Choroid plexus epithelial cell (primary cell): ENCODE results near the gene LRRC34.

Experiments
- DNase-seq: peaks from one replicate; pipeline ENCODE4 v3.0.0-alpha.2; 2010; ENCODE audit warnings: low read depth
- H3K4me3 ChIP-seq: 2 replicates; pipeline ENCODE4 v1.5.1; 2011; ENCODE audit warnings: low read depth, mild to moderate bottlenecking, control low read depth, low read length, moderate library complexity
- TF ChIP-seq, protein P1 (sequence below): conservative IDR thresholded peaks from 2 replicates; pipeline ENCODE4 v1.5.1; 2011; ENCODE audit warnings: low read depth, mild to moderate bottlenecking, control low read depth, inconsistent platforms, low read length, moderate library complexity

LRRC34 gene

DNA sequence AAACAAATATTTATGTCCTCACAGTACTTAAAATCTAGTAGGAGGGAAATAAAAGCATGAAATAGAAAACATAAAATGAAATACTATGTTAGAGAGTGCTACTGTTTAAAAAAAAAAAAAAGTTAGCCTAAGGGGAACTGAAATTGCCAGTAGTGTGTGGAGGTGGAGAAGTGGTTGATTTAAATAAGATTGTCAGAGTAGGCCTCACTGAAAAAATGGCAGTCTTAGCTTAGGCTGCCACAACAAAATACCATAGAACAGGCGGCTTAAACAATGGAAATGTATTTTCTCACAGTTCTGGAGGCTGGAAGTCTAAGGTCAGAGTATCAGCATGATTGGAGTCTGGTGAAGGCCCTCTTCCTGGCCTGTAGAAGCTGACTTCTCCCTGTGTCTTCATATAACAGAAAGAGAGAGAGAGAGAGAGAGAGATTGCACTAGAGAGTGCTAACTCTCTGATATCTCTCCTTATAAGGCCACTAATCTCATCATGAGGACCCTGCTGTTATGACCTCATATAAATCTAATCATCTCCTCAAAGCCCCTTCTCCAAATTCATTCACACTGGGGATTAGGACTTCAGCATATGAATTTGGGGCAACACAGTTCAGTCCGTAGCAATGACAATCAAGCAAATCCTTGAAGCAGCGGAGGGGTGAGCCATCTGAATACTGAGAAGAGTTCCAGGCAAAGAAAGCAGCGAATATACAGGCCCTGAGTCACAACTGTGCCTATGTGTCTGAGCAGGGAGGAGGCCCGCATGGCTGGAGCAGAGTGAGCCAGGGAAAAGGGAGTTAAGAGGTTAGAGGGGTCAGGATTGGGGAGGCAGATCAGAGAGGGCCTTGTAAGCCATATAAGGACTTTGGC, 23.6 kb upstream of the LRRC34 start:
- DNase-seq, result no peak
- H3K4me3 ChIP-seq, result no peak overlapping the region
- TF ChIP-seq, protein P1, sequence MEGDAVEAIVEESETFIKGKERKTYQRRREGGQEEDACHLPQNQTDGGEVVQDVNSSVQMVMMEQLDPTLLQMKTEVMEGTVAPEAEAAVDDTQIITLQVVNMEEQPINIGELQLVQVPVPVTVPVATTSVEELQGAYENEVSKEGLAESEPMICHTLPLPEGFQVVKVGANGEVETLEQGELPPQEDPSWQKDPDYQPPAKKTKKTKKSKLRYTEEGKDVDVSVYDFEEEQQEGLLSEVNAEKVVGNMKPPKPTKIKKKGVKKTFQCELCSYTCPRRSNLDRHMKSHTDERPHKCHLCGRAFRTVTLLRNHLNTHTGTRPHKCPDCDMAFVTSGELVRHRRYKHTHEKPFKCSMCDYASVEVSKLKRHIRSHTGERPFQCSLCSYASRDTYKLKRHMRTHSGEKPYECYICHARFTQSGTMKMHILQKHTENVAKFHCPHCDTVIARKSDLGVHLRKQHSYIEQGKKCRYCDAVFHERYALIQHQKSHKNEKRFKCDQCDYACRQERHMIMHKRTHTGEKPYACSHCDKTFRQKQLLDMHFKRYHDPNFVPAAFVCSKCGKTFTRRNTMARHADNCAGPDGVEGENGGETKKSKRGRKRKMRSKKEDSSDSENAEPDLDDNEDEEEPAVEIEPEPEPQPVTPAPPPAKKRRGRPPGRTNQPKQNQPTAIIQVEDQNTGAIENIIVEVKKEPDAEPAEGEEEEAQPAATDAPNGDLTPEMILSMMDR, result no peak

DNA sequence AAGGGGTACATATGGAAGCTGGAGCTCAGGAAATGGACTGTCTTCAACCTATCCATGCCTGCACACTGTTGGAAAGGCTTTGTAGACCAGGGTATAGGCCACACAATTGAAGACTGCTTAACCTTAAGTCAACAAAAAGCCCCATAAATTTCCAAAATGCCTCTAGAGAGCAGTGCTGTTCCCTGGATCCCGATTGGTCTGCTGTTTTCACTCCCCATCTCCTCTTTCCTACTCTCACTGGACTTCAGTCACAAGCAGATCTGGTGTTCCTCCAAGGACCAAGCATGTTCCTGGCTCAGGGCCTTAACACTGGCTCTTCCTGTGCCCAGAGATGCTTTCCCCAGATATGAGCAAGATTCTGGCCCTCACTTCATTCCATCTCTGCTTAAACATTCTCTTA, 22.8 kb upstream of the LRRC34 start:
- H3K4me3 ChIP-seq, result no peak overlapping the region
- no peak for DNase-seq
- TF ChIP-seq, protein P1, result no peak

DNA sequence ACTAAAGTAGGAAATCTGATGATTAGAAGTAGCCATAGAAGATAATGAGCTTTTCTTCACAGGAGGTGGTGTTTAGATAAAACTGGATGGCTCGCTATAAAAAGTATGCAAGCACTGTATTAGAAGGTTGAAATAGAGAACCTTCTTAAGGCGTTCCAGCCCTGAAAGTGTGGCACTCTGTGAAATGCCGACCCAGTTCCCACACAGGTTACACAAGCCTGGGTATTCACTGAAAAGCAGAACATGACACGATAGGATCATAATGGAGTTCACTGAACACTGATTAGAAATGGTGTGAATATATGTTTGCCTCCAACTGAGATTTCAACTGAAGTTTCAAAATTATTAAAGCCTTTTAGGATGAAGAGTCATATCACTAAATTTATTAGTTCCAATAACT, 15.0 kb upstream of the LRRC34 start:
- DNase-seq, result no peak
- no peak overlapping the region for H3K4me3 ChIP-seq
- TF ChIP-seq, protein P1, result no peak

DNA sequence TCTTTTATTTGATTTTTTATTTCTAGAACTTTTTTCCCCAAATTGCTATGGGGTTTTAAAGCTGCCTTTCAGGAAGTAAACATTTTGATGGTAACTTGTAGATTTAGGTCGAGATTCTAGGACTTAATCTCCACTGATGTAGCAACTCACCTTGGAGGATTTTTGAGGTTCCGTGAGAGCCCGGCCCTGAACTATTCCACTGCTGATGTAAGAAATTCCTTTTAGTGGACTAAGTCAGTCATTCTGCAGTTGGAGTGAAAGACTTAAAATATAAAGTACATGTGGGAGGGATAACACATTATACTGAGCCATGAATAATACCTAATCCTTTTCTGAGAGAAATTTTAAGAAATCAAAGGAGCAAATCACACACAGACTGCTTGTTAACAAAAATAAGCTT, 12.6 kb upstream of the LRRC34 start:
- no peak for DNase-seq
- TF ChIP-seq, protein P1, result no peak
- H3K4me3 ChIP-seq, result no peak overlapping the region

DNA sequence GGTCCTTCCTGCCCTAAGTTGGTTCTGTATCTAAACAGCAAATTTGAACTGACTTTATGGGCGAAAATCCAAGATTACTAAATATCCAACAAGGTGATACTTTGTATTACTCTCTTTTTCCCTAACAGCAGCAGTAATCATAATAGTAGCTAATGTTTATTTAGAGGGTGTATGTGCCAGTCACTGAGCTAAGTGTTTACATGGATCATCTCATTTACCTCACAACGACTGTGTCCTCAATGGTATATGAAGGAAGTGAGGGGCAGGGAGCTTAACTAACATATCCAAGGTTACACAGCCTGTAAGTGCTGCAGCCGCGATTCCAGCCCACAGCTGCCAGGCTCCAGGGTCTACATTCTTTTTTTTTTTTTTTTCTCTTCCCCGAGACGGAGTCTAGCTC, 10.3 kb upstream of the LRRC34 start:
- DNase-seq, result no peak
- TF ChIP-seq, protein P1, result no peak
- no peak overlapping the region for H3K4me3 ChIP-seq

DNA sequence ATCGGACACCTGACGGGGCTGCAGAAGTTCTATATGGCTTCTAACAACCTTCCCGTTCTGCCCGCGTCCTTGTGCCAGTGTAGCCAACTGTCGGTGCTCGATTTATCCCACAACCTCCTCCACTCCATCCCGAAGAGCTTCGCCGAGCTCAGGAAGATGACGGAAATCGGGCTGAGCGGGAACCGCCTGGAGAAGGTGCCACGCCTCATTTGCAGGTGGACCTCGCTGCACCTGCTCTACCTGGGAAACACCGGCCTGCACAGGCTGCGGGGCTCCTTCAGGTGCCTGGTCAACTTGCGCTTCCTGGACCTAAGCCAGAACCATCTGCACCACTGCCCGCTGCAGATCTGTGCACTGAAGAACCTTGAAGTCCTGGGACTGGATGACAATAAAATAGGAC, 9.8 kb upstream of the LRRC34 start:
- H3K4me3 ChIP-seq, result no peak overlapping the region
- no peak for DNase-seq
- TF ChIP-seq, protein P1, result no peak

DNA sequence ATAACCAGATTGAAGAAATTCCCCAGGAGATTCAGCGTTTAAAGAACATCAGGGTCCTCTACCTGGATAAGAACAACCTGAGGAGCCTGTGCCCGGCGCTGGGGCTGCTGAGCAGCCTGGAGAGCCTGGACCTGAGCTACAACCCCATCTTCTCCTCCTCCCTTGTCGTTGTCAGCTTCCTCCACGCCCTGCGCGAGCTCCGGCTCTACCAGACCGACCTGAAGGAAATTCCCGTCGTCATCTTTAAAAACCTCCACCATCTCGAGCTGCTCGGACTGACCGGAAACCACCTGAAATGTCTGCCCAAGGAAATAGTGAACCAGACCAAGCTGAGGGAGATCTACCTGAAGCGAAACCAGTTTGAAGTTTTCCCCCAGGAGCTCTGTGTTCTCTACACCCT, 9.4 kb upstream of the LRRC34 start:
- TF ChIP-seq, protein P1, result no peak
- no peak overlapping the region for H3K4me3 ChIP-seq
- no peak for DNase-seq
